T-helper 2 cell treated with Interferon-gamma antibody and Interleukin-4, amounts not matched to agents 100 ng/mL and 5 ng/mL, for 36 hours (primary cell): ENCODE results near the gene ETV1. TPM values are rescaled to one million over a fixed set of nuclear protein-coding genes. Genes with fewer than 3 reads are reported as not detected.

ENCODE experiments used
- intact Hi-C: fragments of 100-400 bp; cut with micrococcal nuclease; formaldehyde crosslinking; loops from one replicate; pipeline ENCODE4 v1.15.1; 2023
- total RNA-seq: library from RNA; stranded (reverse); gene quantifications from 2 replicates; pipeline ENCODE4 v1.2.3, GENCODE V29; 2022

Gene ETV1
- total RNA-seq, 1 donor from 2014 or later, result 0.41 TPM

DNA sequence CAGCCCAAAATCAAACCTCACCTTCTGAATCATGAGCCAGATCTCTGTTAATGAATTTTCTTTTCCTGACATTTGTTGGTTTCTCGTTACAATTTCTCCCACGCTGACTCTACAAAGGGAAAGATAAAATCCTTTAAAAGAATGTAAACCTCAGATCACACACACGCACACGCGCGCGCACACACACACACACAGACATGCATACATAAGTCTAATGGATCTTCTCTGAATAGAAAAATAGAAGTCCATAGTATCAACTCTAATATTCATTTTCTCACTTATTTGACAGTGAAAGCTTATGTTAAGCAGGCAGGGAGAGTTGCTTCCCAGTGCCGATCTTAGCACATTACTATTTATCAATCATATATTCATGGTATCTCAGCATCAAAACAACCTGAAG, 1.4 kb downstream of the ETV1 start:
- intact Hi-C loops, result no loop called here

DNA sequence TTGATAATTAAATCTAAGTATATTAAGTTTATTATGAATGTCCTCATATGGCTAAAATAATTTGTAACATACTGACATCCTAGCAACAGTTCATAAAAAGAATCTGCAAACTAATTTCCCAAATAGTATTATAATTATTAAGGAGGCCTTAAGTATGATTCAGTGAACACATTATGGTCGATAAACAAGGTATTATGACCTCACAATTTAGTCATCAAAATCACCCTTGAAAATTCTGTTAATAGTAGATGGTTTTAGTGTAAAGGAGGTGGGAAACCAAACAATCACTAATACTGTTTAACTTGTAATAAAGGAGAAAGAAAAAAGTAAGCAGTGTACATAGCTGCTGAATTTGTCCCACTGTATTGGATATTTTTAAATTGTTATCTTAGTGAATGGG, 2.1 kb downstream of the ETV1 start:
- intact Hi-C loops, result no loop called here

DNA sequence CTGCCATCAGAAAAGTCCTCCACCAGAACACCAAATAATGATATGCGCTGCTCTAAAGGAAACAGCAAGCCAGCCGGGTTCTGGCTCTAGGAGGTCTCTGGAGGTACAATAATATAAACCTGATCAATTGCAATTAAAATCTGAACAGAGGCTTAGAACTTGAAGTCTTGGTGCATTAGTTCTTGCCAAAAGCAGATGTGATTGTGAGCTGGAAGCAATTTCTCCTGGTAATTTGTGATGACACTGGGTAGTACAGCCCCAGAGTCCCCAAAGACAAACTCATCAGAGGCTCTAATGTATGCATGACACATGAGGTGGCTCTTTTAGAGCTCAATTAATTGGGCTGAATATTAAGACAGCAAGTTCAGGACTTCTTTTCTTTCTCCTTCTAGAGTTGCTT, 3.3 kb downstream of the ETV1 start:
- intact Hi-C loops, result no loop called here

GRCh38 chr7:13984831-13985685, 4.4 kb downstream of the ETV1 start:
- intact Hi-C loops, result no loop called here

DNA sequence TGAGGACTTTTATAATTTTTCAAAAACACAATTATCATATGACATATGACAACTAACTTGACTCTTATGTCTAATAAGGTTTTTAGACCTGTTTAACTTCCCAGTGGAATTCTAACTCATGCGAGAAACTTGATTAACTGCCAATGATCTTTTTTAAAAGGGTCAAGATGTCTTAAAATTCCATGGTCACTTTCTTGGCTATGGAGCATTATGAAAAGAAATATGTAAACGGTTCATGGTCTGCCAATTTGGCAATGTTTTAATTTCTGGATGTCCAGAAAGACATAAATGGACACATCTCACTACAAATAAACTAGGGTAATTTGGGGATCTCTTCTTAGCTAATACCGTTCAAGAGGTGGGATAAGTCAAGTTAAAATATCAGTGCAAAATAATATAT, 5.4 kb downstream of the ETV1 start:
- intact Hi-C loops, result no loop called here

GRCh38 chr7:13982940-13983677, 6.4 kb downstream of the ETV1 start:
- intact Hi-C loops, result no loop called here

- intact Hi-C loops, result no loop called here
These were observed 8.4 kb downstream of the ETV1 start for GRCh38 chr7:13981070-13981469.

DNA sequence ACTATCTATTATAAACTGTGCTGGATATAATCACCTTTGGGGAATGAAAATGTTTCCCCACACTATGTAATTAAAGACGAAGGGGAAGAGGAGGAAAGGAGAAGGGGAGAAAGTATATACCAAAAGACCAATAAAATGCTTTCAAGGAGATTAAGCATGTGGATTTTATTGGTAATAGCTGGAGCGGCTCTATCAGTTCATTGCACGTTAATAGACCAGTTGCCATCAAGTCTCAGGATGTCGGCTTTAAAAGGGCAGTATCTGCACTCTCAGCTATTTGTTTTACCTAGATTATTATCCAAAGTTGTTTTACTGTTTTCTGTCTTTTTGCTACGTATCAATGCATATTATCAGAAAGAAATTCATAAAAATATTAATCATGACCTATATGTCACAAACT, 9.0 kb downstream of the ETV1 start:
- intact Hi-C loops, result no loop called here

GRCh38 chr7:13979671-13980435, 9.6 kb downstream of the ETV1 start:
- intact Hi-C loops, result no loop called here

- intact Hi-C loops, result no loop called here
These were observed 12.9 kb downstream of the ETV1 start for GRCh38 chr7:13976594-13976993.

DNA sequence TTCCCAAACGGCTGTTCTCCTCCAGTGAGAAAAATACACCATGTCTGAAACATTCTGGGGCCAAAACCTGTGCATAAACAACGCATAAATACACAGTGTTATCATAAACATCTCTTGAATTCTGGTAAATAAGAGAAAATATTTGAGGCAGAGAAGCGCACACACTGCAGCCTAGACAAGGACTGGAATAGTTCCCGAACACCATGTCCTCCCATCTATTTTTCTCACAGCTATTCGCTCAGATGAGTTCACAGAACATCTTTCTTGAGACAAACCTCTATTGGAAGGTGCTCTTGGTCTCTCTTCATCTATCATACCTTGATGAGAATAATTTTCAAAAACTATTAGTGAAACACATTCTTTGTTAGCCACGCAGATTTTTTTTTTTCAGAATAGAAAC, 24.4 kb downstream of the ETV1 start:
- intact Hi-C loops, result no loop called here

- intact Hi-C loops, result no loop called here
These were observed 25.5 kb downstream of the ETV1 start for GRCh38 chr7:13963925-13964324.

DNA sequence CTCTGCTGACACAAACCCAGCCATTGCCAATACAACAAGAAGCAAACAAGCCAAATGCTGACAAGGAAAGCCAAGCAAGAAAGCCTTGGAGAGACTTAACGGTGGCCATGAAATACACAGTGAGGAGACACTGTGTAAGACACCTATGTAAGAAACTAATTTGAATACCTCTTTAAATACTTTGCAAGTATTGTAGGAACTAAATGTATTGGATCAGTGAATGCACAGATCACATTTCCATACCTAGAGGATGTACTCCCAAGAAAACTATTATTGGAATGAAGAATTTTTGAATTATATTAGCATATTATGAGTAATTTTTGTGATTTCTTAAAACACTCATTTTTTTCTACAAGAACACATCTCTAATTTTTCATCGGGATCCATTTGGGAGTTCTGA, 34.0 kb downstream of the ETV1 start:
- intact Hi-C loops, result no loop called here

DNA sequence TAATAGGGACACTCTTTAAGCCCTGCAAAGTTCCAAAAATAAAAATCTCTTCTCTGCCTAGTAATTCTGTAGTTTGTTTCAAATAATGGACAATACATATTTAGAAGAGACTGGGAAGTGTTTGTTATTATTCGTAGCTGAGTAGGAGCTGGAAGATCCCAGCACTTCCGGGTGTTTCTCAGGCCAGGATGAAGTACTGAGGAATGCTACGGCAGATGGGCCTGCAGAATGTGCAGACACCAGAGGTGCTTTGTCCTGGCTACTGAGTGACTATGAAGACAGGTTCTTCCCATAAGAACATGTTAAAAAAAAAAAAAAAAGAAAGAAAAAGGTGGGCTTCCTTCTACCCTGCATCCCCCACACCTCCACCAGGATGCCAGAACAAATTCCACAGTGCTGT, 36.1 kb downstream of the ETV1 start:
- intact Hi-C loops, result no loop called here

DNA sequence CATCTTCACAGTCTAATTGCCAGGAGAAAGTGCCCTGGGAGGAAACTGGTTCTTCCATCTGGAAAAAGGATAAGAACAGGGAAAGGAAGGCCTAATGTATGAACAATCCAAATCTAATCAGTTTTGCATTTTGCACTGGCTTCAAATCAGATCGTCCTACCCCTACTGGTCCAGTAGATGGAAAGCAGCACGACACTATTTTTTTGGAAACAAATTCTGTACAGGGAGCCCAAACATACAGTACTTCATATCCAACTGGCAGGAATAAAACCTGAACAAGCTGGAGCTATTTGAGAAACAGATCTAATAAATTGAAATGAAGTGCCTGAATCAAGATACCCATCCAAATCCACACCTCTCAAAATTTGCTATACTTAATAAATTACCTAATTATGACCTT, 36.5 kb downstream of the ETV1 start:
- intact Hi-C loops, result no loop called here

DNA sequence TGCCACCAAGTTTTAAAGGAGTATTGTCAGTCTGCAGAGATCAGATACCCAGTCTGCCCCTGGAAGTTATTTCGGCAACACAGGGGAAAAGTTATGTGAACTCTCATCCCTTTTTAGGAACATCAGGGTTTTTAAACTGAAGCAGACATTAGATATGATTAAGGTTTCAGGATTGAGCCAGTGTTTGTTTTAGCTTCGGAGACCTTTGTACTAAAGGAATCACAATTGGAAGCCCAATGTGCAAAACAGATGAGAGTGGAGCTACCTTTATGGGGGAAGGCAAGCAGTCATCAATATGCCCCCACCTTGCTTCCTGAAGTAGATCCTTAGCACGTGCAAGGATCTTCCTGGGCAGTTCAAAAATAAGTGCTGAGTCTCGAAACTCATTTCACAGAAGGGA, 39.5 kb downstream of the ETV1 start:
- intact Hi-C loops, result no loop called here

- intact Hi-C loops, result no loop called here
These were observed 40.0 kb downstream of the ETV1 start for GRCh38 chr7:13949445-13949844.

GRCh38 chr7:13948019-13948801, 41.3 kb downstream of the ETV1 start:
- intact Hi-C loops, result no loop called here

GRCh38 chr7:13947535-13947934, 41.9 kb downstream of the ETV1 start:
- intact Hi-C loops, result no loop called here

DNA sequence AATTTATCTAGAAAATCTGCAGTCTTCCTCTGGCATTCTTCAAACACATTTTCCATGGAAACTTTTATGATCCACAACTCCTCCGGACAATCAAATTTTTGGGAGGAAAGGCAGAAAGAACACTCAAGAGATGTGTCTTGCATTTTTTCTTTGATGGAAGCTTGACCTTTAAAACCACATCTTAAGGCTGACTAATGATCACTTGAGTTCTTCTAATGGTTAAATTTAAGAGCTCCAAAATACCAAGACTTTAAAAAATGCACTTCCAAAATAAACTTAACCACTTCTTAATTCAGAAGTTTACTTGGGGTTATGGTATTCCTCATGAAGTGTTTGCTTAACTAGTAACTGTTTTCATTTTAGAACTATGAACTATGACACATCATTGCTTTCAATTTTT, 43.3 kb downstream of the ETV1 start:
- intact Hi-C loops, result no loop called here

DNA sequence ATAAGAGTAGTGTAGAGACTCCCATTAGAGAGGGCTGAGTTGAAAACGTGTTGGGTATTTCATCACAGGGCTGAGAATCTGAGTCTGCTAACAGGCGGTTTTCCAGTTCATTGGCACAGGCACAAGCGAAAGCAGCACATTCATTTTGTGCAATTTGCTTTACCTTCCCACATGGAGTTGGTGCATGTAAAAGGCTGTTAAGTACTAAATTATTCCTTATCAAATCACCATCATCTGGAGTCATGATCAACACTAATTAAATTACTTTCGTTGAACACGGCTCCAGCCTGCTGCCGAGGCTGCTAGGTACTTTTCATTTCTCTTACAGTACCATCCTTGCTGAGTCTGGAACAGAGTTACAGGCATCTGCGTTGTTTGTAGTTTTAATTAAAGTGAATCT, 43.8 kb downstream of the ETV1 start:
- intact Hi-C loops, result no loop called here
